GM06990 (cell line): ENCODE data around the gene UBE2F.

Source experiments
- DNase-seq: peaks from one replicate; pipeline ENCODE4 v3.0.0-alpha.2; 2011; ENCODE audit not compliant: insufficient read length; ENCODE audit errors: extremely low read depth
- H3K27me3 ChIP-seq: replicated peaks from 2 replicates; pipeline ENCODE4 v1.6.0; 2011; ENCODE audit warnings: low read length; ENCODE audit not compliant: control insufficient read depth, insufficient read depth
- H3K36me3 ChIP-seq: 2 replicates; pipeline ENCODE4 v1.5.1; 2011; ENCODE audit warnings: low read length; ENCODE audit not compliant: control insufficient read depth, insufficient read depth
- H3K4me3 ChIP-seq: replicated peaks from 2 replicates; pipeline ENCODE4 v1.5.1; 2011; ENCODE audit warnings: low read depth, mild to moderate bottlenecking, control low read depth, low read length
- CTCF ChIP-seq: IDR thresholded peaks from 2 replicates; pipeline ENCODE4 v1.5.1; 2011; ENCODE audit warnings: low read length, control low read depth, mild to moderate bottlenecking, inconsistent platforms; ENCODE audit not compliant: insufficient read depth, poor library complexity, severe bottlenecking

Gene UBE2F

GRCh38 chr2:237922641-237923361 lies 44.0 kb upstream of the UBE2F start:
- TF ChIP-seq CTCF, result no peak
- no peak overlapping the region for H3K4me3 ChIP-seq

GRCh38 chr2:237923481-237924163 lies 43.2 kb upstream of the UBE2F start:
- peak; percentile 63 for TF ChIP-seq CTCF
- Histone ChIP-seq H3K27me3 (no peaks in the 10 kb centered on the region), H3K36me3 (no peaks in the 10 kb centered on the region), H3K4me3 (no peak overlapping the region; the same call in 1 of the 2 replicates)
- peak; percentile 81 for DNase-seq

More at GRCh38 chr2:237922641-237923361, 44.0 kb upstream of the UBE2F start:
- H3K36me3 ChIP-seq, result no peaks in the 10 kb centered on the region
- no peak for DNase-seq
- no peaks in the 10 kb centered on the region for H3K27me3 ChIP-seq

- no peak for TF ChIP-seq CTCF
- no peak for DNase-seq
- Histone ChIP-seq H3K4me3 (no peak overlapping the region), H3K27me3 (no peaks in the 10 kb centered on the region), H3K36me3 (no peaks in the 10 kb centered on the region)
Observed at GRCh38 chr2:237924164-237924534, 42.7 kb upstream of the UBE2F start.

GRCh38 chr2:237927135-237927534 lies 39.7 kb upstream of the UBE2F start:
- no peak for TF ChIP-seq CTCF
- Histone ChIP-seq H3K27me3 (no peaks in the 10 kb centered on the region), H3K36me3 (no peaks in the 10 kb centered on the region), H3K4me3 (no peak overlapping the region)
- no peak for DNase-seq

GRCh38 chr2:237927986-237928385 lies 38.8 kb upstream of the UBE2F start:
- H3K36me3 ChIP-seq, result no peaks in the 10 kb centered on the region
- H3K27me3 ChIP-seq, result no peaks in the 10 kb centered on the region
- no peak overlapping the region for H3K4me3 ChIP-seq
- no peak for DNase-seq
- no peak for TF ChIP-seq CTCF
